MM.1S (cell line): Measurements from ENCODE around the gene NNT.

Experiments
- DNase-seq: peaks from one replicate; pipeline ENCODE4 v3.0.0-alpha.2; 2015
- H2AFZ ChIP-seq: fragments of 300-600 bp; sonication (generic); 2 replicates; pipeline ENCODE4 v1.6.0; 2016; ENCODE audit warnings: antibody characterized with exemption, low read length
- H3F3A ChIP-seq: fragments of 300-600 bp; sonication (generic); 2 replicates; pipeline ENCODE4 v1.6.1; 2016; ENCODE audit warnings: mild to moderate bottlenecking, antibody characterized with exemption, low read length, moderate library complexity, mixed read lengths; ENCODE audit not compliant: insufficient read depth
- H3K27ac ChIP-seq: fragments of 300-600 bp; sonication (generic); 2 replicates; pipeline ENCODE4 v1.5.1; 2016; ENCODE audit warnings: mild to moderate bottlenecking, low read length
- H3K27me3 ChIP-seq: fragments of 300-600 bp; sonication (generic); replicated peaks from 2 replicates; pipeline ENCODE4 v1.6.0; 2016; ENCODE audit warnings: low read length; ENCODE audit not compliant: insufficient read depth
- H3K36me3 ChIP-seq: fragments of 300-600 bp; sonication (generic); replicated peaks from 2 replicates; pipeline ENCODE4 v1.6.1; 2016; ENCODE audit warnings: mild to moderate bottlenecking, low read length, mixed read lengths; ENCODE audit not compliant: insufficient read depth
- H3K4me1 ChIP-seq: fragments of 300-600 bp; sonication (generic); 2 replicates; pipeline ENCODE4 v1.6.1; 2016; ENCODE audit warnings: low read length, mixed read lengths
- H3K4me2 ChIP-seq: fragments of 300-600 bp; sonication (generic); 2 replicates; pipeline ENCODE4 v1.6.0; 2016; ENCODE audit warnings: low read depth, low read length
- H3K4me3 ChIP-seq: fragments of 300-600 bp; sonication (generic); 2 replicates; pipeline ENCODE4 v1.5.1; 2016; ENCODE audit warnings: low read length, mixed read lengths
- H3K79me2 ChIP-seq: fragments of 300-600 bp; sonication (generic); 2 replicates; pipeline ENCODE4 v1.6.1; 2016; ENCODE audit warnings: mixed run types, low read length, mixed read lengths
- H3K9ac ChIP-seq: fragments of 300-600 bp; sonication (generic); 2 replicates; pipeline ENCODE4 v1.6.1; 2016; ENCODE audit warnings: low read length, mixed read lengths
- H3K9me2 ChIP-seq: fragments of 300-600 bp; sonication (generic); replicated peaks from 2 replicates; pipeline ENCODE4 v1.6.1; 2016; ENCODE audit warnings: mild to moderate bottlenecking, low read length, mixed read lengths; ENCODE audit not compliant: insufficient read depth
- H3K9me3 ChIP-seq: fragments of 300-600 bp; sonication (generic); replicated peaks from 2 replicates; pipeline ENCODE4 v1.6.1; 2016; ENCODE audit warnings: mild to moderate bottlenecking, low read length, mixed read lengths; ENCODE audit not compliant: insufficient read depth
- H4K20me1 ChIP-seq: fragments of 300-600 bp; sonication (generic); 2 replicates; pipeline ENCODE4 v1.6.1; 2016; ENCODE audit warnings: mild to moderate bottlenecking, low read length, moderate library complexity, mixed read lengths; ENCODE audit not compliant: insufficient read depth
- CTCF ChIP-seq: fragments of 300-600 bp; sonication (generic); IDR thresholded peaks from 2 replicates; pipeline ENCODE4 v1.5.1; 2016; ENCODE audit warnings: antibody characterized with exemption, low read length, mixed read lengths
- EZH2 ChIP-seq: fragments of 300-600 bp; sonication (generic); optimal IDR thresholded peaks from 2 replicates; pipeline ENCODE3; 2017; ENCODE audit warnings: low read depth, mild to moderate bottlenecking, antibody characterized with exemption, low read length, mixed read lengths
- EZH2phosphoT487 ChIP-seq: fragments of 300-600 bp; sonication (generic); IDR thresholded peaks from 2 replicates; pipeline ENCODE4 v1.6.1; 2018; ENCODE audit warnings: antibody characterized with exemption, low read length

The NNT gene

GRCh38 chr5:43638107-43638506 is 35.1 kb downstream of the NNT start:
- TF ChIP-seq EZH2: no peak
- no peaks in the 10 kb centered on the region; the same call in none of the 2 replicates for H3K36me3 ChIP-seq
- no peaks in the 10 kb centered on the region for H3K9me2 ChIP-seq
- H3F3A ChIP-seq: no peaks in the 10 kb centered on the region
- no peaks in the 10 kb centered on the region for H3K4me1 ChIP-seq
- no peak overlapping the region for H2AFZ ChIP-seq
- no peak overlapping the region for H3K4me2 ChIP-seq
- peaks cover 61% of the 10 kb centered on the region for H3K79me2 ChIP-seq
- no peak overlapping the region for H3K9ac ChIP-seq
- no peaks in the 10 kb centered on the region for H3K27me3 ChIP-seq
- H3K27ac ChIP-seq: no peak overlapping the region
- no peaks in the 10 kb centered on the region for H3K9me3 ChIP-seq
- no peak overlapping the region for H3K4me3 ChIP-seq
- H4K20me1 ChIP-seq: peaks cover 4% of the 10 kb centered on the region; the same call in 1 of the 2 replicates
- no peak for DNase-seq

DNA sequence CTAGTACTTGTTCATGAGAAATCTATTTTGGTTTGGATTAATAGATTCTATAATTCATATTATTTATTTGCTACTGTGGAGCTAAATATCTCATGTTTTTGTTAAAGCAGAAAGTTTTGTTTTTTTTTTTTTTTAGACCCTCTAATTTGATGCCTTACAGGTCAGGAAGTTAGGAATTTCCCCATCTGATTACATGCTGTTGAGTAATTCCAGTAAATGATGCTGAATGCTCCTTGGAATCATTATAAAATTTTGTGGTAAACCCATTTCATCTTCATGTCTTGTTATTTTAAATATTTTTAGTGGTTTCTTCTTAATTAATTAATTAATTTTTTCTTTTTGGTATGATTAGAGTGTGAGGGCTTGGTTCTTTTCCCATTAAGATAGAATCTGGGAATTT is 35.6 kb downstream of the NNT start:
- H3K27me3 ChIP-seq: no peaks in the 10 kb centered on the region
- no peak overlapping the region for H3K9ac ChIP-seq
- no peaks in the 10 kb centered on the region for H4K20me1 ChIP-seq
- no peak for DNase-seq
- no peaks in the 10 kb centered on the region for H3F3A ChIP-seq
- H3K4me2 ChIP-seq: no peak overlapping the region
- no peak overlapping the region for H2AFZ ChIP-seq
- H3K79me2 ChIP-seq: peaks cover 57% of the 10 kb centered on the region
- TF ChIP-seq EZH2phosphoT487 (no peak), EZH2 (no peak), CTCF (no peak)
- no peaks in the 10 kb centered on the region for H3K9me2 ChIP-seq
- no peak overlapping the region for H3K4me3 ChIP-seq
- H3K4me1 ChIP-seq: no peaks in the 10 kb centered on the region
- H3K36me3 ChIP-seq: no peaks in the 10 kb centered on the region; the same call in none of the 2 replicates
- H3K9me3 ChIP-seq: no peaks in the 10 kb centered on the region
- H3K27ac ChIP-seq: no peak overlapping the region

DNA sequence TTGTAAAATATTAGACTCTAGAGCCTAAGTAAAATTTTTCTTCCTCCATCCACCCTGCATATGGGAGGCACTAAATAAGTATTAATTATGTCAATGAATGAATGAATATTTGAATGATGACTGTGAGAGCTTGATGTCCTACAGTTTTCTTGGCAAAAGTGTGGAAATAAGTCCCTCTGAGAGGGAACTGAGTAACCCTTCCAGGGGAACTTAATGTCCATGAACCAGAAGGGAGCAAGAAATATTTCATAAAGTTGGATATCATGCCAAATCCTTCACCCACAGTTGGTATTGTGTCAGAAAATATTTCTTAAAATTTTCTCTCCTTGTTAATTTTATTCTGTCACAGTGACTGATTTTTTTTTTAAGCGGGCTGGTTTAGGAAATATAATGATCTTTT is 36.6 kb downstream of the NNT start:
- H3K9me3 ChIP-seq: no peaks in the 10 kb centered on the region
- H4K20me1 ChIP-seq: no peaks in the 10 kb centered on the region
- TF ChIP-seq EZH2 (no peak), EZH2phosphoT487 (no peak), CTCF (no peak)

DNA sequence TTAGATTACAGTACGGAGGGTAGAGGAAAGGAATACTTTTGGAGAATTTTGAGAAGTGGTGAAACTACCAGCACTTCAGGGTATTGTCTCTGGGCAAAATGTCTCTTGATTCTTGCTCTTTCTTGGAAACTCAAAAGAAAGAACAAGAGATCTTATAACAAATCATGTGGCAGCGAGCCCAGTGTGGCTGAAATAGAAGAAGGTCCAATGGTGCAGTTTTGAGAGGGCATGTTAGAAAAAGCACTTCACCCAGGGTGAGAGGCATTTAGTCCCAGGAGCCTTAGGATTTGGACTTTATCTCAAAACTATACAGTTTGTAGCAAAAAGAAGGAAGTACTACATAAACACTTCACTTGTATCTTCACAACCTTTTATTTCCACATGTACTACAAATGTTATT is 39.4 kb downstream of the NNT start:
- Histone ChIP-seq H3K9me3 (no peaks in the 10 kb centered on the region), H3K4me2 (no peak overlapping the region), H3K9ac (no peak overlapping the region), H3K9me2 (no peaks in the 10 kb centered on the region), H3K79me2 (peaks cover 37% of the 10 kb centered on the region), H2AFZ (no peak overlapping the region), H4K20me1 (no peaks in the 10 kb centered on the region), H3K27me3 (no peaks in the 10 kb centered on the region), H3K4me1 (no peaks in the 10 kb centered on the region), H3K27ac (no peak overlapping the region), H3K36me3 (peaks cover 6% of the 10 kb centered on the region), H3K4me3 (no peak overlapping the region), H3F3A (no peaks in the 10 kb centered on the region)
- DNase-seq: no peak
- TF ChIP-seq EZH2 (no peak), CTCF (no peak), EZH2phosphoT487 (no peak)

More for the DNA sequence above, 36.6 kb downstream of the NNT start:
- Histone ChIP-seq H3K4me2 (no peak overlapping the region), H3F3A (no peaks in the 10 kb centered on the region), H3K27me3 (no peaks in the 10 kb centered on the region), H3K9me2 (no peaks in the 10 kb centered on the region), H3K4me3 (no peak overlapping the region), H2AFZ (no peak overlapping the region), H3K36me3 (no peaks in the 10 kb centered on the region; the same call in none of the 2 replicates), H3K9ac (no peak overlapping the region), H3K79me2 (peaks cover 54% of the 10 kb centered on the region), H3K4me1 (no peaks in the 10 kb centered on the region), H3K27ac (no peak overlapping the region)
- DNase-seq: no peak
